Glutamatergic neuron (in vitro differentiated cells): Measurements from ENCODE around the gene ACYP2. TPM values are rescaled to one million over a fixed set of nuclear protein-coding genes. Genes with fewer than 3 reads are reported as not detected.

Experiments
- DNase-seq: peaks from one replicate; pipeline ENCODE4 v3.0.0; 2022
- H3K27ac Mint-ChIP-seq: one replicate; pipeline ENCODE4 v1.8.0; 2020; ENCODE audit warnings: mild to moderate bottlenecking, mixed read lengths, inconsistent platforms; ENCODE audit not compliant: unreplicated experiment
- H3K27me3 Mint-ChIP-seq: one replicate; pipeline ENCODE4 v1.8.0; 2020; ENCODE audit warnings: mild to moderate bottlenecking, moderate library complexity, mixed read lengths, inconsistent platforms; ENCODE audit not compliant: unreplicated experiment
- H3K36me3 Mint-ChIP-seq: one replicate; pipeline ENCODE4 v1.8.0; 2020; ENCODE audit warnings: mild to moderate bottlenecking, mixed read lengths, inconsistent platforms; ENCODE audit not compliant: unreplicated experiment
- H3K4me1 Mint-ChIP-seq: one replicate; pipeline ENCODE4 v1.8.0; 2020; ENCODE audit warnings: mild to moderate bottlenecking, low read depth, mixed read lengths, inconsistent platforms; ENCODE audit not compliant: unreplicated experiment
- H3K4me3 Mint-ChIP-seq: one replicate; pipeline ENCODE4 v1.8.0; 2020; ENCODE audit warnings: mild to moderate bottlenecking, mixed read lengths, inconsistent platforms; ENCODE audit not compliant: unreplicated experiment
- H3K9me3 Mint-ChIP-seq: one replicate; pipeline ENCODE4 v1.8.0; 2020; ENCODE audit warnings: mild to moderate bottlenecking, moderate library complexity, mixed read lengths, inconsistent platforms; ENCODE audit not compliant: unreplicated experiment
- total RNA-seq: library from RNA; stranded (reverse); fragmentation: NEBNext Ultra II Directional; extraction: Animal tissue kit (Norgen Biotek cat#: 25700); gene quantifications from one replicate; pipeline ENCODE4 v1.2.1, GENCODE V29; 2021; ENCODE audit not compliant: unreplicated experiment
- TF ChIP-seq, protein P1 (sequence below): fragments of 200-600 bp; sonication (generic); IDR thresholded peaks from one replicate; pipeline ENCODE4 v1.5.0; 2021; ENCODE audit not compliant: partially characterized antibody, unreplicated experiment

Gene ACYP2
- total RNA-seq, 1 donor from 2014 or later: 8.4 TPM

DNA sequence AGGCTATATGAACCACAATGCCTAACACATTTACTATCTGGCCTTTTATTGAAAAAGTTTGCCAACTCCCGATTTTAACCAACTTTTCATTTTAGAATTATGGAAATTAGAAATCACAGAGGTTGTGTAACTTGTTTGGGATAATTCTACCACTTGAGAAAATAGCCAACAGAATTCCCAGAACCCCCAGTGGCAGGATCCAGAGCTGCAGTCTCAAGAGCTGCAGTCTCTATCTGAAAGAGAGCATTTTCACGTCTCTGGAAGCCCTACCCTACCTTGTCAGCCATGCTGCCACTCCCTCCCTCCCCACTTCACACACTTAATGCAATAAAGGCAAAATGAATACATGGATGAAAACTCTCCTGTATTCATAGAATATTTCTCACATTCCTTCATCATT lies 164.0 kb downstream of the ACYP2 start:
- H3K27me3 Mint-ChIP-seq: no peaks in the 10 kb centered on the region
- TF ChIP-seq, protein P1, sequence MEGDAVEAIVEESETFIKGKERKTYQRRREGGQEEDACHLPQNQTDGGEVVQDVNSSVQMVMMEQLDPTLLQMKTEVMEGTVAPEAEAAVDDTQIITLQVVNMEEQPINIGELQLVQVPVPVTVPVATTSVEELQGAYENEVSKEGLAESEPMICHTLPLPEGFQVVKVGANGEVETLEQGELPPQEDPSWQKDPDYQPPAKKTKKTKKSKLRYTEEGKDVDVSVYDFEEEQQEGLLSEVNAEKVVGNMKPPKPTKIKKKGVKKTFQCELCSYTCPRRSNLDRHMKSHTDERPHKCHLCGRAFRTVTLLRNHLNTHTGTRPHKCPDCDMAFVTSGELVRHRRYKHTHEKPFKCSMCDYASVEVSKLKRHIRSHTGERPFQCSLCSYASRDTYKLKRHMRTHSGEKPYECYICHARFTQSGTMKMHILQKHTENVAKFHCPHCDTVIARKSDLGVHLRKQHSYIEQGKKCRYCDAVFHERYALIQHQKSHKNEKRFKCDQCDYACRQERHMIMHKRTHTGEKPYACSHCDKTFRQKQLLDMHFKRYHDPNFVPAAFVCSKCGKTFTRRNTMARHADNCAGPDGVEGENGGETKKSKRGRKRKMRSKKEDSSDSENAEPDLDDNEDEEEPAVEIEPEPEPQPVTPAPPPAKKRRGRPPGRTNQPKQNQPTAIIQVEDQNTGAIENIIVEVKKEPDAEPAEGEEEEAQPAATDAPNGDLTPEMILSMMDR: peak; percentile 39
- H3K4me3 Mint-ChIP-seq: no peak overlapping the region

DNA sequence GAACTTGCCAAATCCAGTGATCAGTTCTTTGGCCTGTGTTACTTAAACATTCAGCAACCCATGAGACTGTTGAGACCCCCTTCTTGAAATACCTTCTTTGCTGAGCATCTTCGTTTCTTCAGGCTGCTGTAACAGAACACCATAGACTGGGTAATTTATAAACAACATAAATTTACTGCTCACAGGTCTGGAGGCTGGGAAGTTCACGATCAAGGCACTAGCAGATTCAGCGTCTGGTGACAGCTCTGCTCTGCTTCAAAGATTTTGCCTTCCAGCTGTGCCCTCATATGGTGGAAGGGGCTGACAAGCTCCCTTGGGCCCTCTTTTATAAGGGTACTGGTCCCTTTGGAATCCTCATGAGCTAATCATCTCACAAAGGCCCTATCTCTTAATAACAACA lies 169.4 kb downstream of the ACYP2 start:
- Mint-ChIP-seq H3K27me3 (no peaks in the 10 kb centered on the region), H3K9me3 (no peaks in the 10 kb centered on the region), H3K4me1 (peaks cover 13% of the 10 kb centered on the region), H3K4me3 (no peak overlapping the region), H3K36me3 (no peaks in the 10 kb centered on the region), H3K27ac (no peak overlapping the region)
- TF ChIP-seq, protein P1: no peak
- no peak for DNase-seq

More for the DNA sequence above, 164.0 kb downstream of the ACYP2 start:
- H3K4me1 Mint-ChIP-seq: peaks cover 7% of the 10 kb centered on the region
- H3K9me3 Mint-ChIP-seq: no peaks in the 10 kb centered on the region
- no peak for DNase-seq
- no peaks in the 10 kb centered on the region for H3K36me3 Mint-ChIP-seq
- no peak overlapping the region for H3K27ac Mint-ChIP-seq

DNA sequence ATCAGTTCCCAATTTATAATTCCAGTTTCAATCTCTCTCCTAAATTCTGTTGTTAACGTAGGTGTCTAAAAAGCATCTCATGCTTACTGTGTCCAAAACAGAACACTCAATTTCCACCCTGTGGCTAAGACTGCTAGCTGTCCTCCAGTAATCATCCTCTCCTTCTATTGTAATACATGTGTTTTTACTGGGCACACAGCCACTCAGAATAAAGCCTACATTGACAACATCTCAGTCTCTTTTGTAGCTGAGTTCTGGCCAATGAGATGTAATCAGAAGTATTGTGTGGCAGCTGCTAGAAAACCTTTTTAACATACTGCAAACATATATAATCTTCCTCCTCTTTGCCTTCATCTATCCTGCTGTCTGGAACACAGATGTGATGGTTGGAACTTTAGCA lies 170.0 kb downstream of the ACYP2 start:
- Mint-ChIP-seq H3K4me3 (no peak overlapping the region), H3K27me3 (no peaks in the 10 kb centered on the region), H3K4me1 (peaks cover 13% of the 10 kb centered on the region), H3K9me3 (no peaks in the 10 kb centered on the region), H3K36me3 (no peaks in the 10 kb centered on the region), H3K27ac (no peak overlapping the region)
- TF ChIP-seq, protein P1: no peak
- DNase-seq: no peak

DNA sequence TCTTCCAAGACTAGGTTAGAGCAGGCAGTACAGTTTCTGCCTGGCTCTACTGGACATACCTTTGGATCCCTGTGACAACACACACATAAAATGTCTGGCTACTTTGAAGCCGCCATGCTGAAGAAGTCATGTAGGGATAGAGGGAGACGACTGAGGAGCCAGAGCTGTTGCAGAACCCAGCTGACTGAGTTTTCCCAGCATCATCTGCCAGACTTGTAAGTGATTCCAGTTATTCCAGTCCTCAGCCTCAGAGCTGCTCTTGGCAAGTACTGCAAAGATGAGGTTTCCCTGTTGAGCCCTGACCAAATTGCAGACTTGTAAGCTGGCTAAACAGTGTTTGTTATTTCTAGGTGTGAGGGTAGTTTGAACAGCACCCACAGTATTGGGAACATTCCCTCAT lies 172.1 kb downstream of the ACYP2 start:
- peaks cover 9% of the 10 kb centered on the region for H3K4me1 Mint-ChIP-seq
- no peak overlapping the region for H3K27ac Mint-ChIP-seq
- no peaks in the 10 kb centered on the region for H3K9me3 Mint-ChIP-seq
- DNase-seq: no peak
- H3K36me3 Mint-ChIP-seq: no peaks in the 10 kb centered on the region
- TF ChIP-seq, protein P1: no peak
- H3K27me3 Mint-ChIP-seq: no peaks in the 10 kb centered on the region
- H3K4me3 Mint-ChIP-seq: no peak overlapping the region

DNA sequence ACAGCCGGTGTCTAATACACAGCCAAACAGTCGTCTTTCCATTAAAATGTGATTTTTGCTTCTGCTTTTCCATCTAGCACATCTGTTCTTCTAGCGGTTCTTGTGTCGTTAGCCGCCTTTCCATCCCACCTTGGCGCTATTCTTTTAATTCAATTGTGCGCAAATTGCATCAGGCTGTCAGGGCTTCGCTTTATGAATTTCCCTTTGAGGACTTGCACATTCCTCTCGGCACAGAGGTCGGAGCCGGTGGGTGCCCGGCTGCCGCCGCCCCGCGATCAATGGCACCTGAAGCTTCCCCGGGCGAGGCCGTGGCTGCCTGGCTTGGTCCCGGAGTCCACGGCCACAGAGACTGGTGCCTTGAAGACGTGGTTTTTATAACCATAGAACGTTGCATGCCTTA lies 174.5 kb downstream of the ACYP2 start:
- Mint-ChIP-seq H3K36me3 (no peaks in the 10 kb centered on the region), H3K4me3 (no peak overlapping the region), H3K27ac (no peak overlapping the region), H3K9me3 (no peaks in the 10 kb centered on the region), H3K4me1 (peaks cover 4% of the 10 kb centered on the region), H3K27me3 (no peaks in the 10 kb centered on the region)
- TF ChIP-seq, protein P1: no peak
- no peak for DNase-seq
